NT2/D1 (cell line): ENCODE data around the gene COL9A1.

Experiments used
- SUZ12 ChIP-seq: IDR thresholded peaks from 2 replicates; pipeline ENCODE4 v1.6.1; 2011; ENCODE audit not compliant: insufficient read length, insufficient read depth; ENCODE audit errors: extremely low read depth
- YY1 ChIP-seq: IDR thresholded peaks from 2 replicates; pipeline ENCODE4 v1.6.1; 2011; ENCODE audit not compliant: insufficient read length, insufficient read depth
- ZNF274 ChIP-seq: IDR thresholded peaks from 2 replicates; pipeline ENCODE4 v1.6.1; 2011; ENCODE audit warnings: mild to moderate bottlenecking, low read depth, low read length

DNA sequence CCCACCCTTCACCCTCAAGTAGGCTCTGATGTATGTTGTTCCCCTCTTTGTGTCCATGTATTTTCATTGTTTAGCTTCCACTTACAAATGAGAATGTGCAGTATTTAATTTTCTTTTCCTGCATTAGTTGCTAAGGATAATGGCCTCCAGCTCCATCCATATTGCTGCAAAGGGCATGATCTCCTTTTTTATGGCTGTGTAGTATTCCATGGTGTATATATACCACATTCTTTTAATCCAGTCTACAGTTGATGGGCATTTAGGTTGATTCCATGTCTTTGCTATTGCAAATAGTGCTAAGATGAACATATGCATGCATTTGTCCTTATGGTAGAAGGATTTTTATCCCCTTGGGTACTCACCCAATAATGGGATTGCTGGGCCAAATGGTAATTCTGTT lies 35.9 kb upstream of the COL9A1 start:
- TF ChIP-seq ZNF274, result no peak
- TF ChIP-seq YY1, result no peak
- no peak for TF ChIP-seq SUZ12
